Erythroblast (primary cell): ENCODE data around the gene TOLLIP.

Experiments
- DNase-seq, 2 experiments: peaks; one replicate each; lab custom pipeline; 2025; lab: John Stamatoyannopoulos, UW
- GATA1 ChIP-seq: IDR thresholded peaks from 2 replicates; pipeline ENCODE4 v1.6.1; 2011; ENCODE audit warnings: low read depth, mild to moderate bottlenecking, control low read depth, low read length, moderate library complexity
- POLR2A ChIP-seq: IDR thresholded peaks from 2 replicates; pipeline ENCODE4 v1.6.1; 2011; ENCODE audit warnings: mild to moderate bottlenecking, low read length

The TOLLIP gene

GRCh38 chr11:1293619-1294015 is 15.8 kb downstream of the TOLLIP start:
- TF ChIP-seq GATA1 (no peak), POLR2A (no peak)
- peak in 1 of 2 experiments; percentile 20 for DNase-seq

- no peak for DNase-seq
Measured at GRCh38 chr11:1292644-1293618, 16.5 kb downstream of the TOLLIP start.

GRCh38 chr11:1292018-1292643 is 17.3 kb downstream of the TOLLIP start:
- DNase-seq, result no peak
- no peak for TF ChIP-seq GATA1
- no peak for TF ChIP-seq POLR2A

More at GRCh38 chr11:1292644-1293618, 16.5 kb downstream of the TOLLIP start:
- no peak for TF ChIP-seq POLR2A
- no peak for TF ChIP-seq GATA1

GRCh38 chr11:1291295-1292017 is 18.0 kb downstream of the TOLLIP start:
- TF ChIP-seq GATA1 (no peak), POLR2A (no peak)
- DNase-seq, result no peak

GRCh38 chr11:1290052-1291040 is 19.1 kb downstream of the TOLLIP start:
- no peak for DNase-seq
- no peak for TF ChIP-seq GATA1
- no peak for TF ChIP-seq POLR2A

- DNase-seq, result no peak
- TF ChIP-seq GATA1 (no peak), POLR2A (no peak)
Measured at GRCh38 chr11:1289211-1289935, 20.1 kb downstream of the TOLLIP start.

GRCh38 chr11:1288426-1289151 is 20.8 kb downstream of the TOLLIP start:
- DNase-seq, result no peak
- TF ChIP-seq POLR2A (no peak), GATA1 (no peak)

GRCh38 chr11:1287928-1288327 is 21.5 kb downstream of the TOLLIP start:
- TF ChIP-seq POLR2A (no peak), GATA1 (no peak)
- no peak for DNase-seq

GRCh38 chr11:1285876-1286275 is 23.6 kb downstream of the TOLLIP start:
- TF ChIP-seq GATA1 (no peak), POLR2A (no peak)
- no peak for DNase-seq

GRCh38 chr11:1285316-1285744 is 24.1 kb downstream of the TOLLIP start:
- no peak for TF ChIP-seq POLR2A
- TF ChIP-seq GATA1, result no peak
- no peak for DNase-seq

- DNase-seq, result no peak
- no peak for TF ChIP-seq GATA1
- TF ChIP-seq POLR2A, result no peak
Measured at GRCh38 chr11:1283906-1284305, 25.5 kb downstream of the TOLLIP start.

- TF ChIP-seq GATA1 (no peak), POLR2A (no peak)
- DNase-seq, result no peak
Measured at GRCh38 chr11:1283091-1283511, 26.3 kb downstream of the TOLLIP start.
